NCI-H1417 treated with DMSO at 0.1 percent for 48 hours (cell line): ENCODE results near the gene C12orf42.

Experiments used
- DNase-seq: peaks from one replicate; lab custom pipeline; 2025; lab: John Stamatoyannopoulos, UW

Gene C12orf42

DNA sequence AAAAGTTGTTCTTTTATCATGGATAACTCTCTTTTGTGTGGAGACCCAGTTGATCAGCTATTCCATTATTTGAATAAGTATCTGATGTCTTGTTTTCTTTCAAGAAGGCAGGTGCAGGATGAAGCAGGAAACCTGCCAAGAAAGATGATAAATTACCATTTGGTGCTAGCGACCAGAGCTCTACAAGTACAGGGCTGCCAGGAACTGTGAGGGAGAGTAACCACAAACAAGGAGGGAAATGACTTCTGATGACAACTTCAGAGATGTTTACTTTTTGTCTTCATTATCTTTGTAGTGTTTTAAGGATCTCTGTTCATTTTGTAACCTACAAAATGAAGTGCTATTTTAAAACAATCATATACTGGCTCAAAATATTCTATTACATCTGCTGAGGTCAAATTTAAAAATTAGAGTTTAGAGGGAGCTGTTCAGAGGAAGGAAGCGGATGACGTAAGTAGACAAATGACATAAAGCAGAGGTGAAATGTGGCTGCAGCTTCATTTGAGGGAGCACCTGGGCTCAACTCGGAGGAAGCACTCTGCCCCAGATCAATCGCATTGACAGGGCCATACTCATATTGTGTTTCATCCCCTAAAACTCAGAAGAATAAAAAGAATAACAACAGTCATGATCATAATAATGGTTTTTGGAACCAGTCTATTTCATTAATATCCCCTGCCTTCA lies 226.8 kb downstream of the C12orf42 start:
- peak; percentile 99 for DNase-seq

DNA sequence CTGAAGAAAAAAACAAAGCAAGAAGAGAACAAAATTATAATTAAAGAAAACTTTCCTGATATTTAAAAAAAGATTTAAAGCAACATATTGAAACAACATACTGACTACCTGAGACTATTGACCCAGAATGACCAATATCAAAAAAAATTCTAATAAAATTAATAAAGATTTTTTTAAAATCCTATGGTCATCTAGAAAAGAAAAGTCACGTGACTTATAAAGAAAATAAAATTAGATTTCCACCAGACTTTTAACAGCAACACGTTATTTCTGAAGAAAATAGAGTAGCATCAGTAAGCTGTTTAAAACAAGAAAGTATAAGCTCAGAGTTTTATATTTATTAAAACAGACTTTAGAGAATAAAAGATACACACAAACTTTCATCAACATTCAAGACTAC lies 238.0 kb downstream of the C12orf42 start:
- DNase-seq: no peak
